GM12878 (cell line): ENCODE data around the gene TRABD. TPM values are rescaled to one million over a fixed set of nuclear protein-coding genes. Genes with fewer than 3 reads are reported as not detected.

Source experiments
- ATAC-seq: fragments of 200-7000 bp; cut with Tn5 transposase; 3 replicates; pipeline ENCODE4 v1.9.1; 2020; ENCODE audit warnings: mild to moderate bottlenecking, moderate library complexity
- BruUV-seq: library from RNA; stranded (reverse); fragments of 400-500 nt; replicated peaks from 2 replicates; lab custom pipeline; 2021; lab: Mats Ljungman, UMichigan
- CTCF ChIA-PET: fragments of 300-600 bp; sonication (Branson Sonifier 250); formaldehyde crosslinking; extraction: SDS; loops from one replicate; lab custom pipeline; 2021; ENCODE audit warnings: inconsistent platforms; lab: Yijun Ruan, JAX
- POLR2A ChIA-PET: fragments of 350-600 bp; formaldehyde crosslinking; extraction: SDS; loops from one replicate; lab custom pipeline; 2021; ENCODE audit warnings: inconsistent platforms; lab: Charles Lee
- RAD21 ChIA-PET: fragments of 300-600 bp; sonication (Branson Sonifier 250); formaldehyde crosslinking; loops from one replicate; lab custom pipeline; 2023; ENCODE audit warnings: antibody characterized with exemption; ENCODE audit not compliant: unreplicated experiment; lab: Charles Lee
- SMC1A ChIA-PET: fragments of 300-600 bp; sonication (Branson Sonifier 250); formaldehyde crosslinking; loops from one replicate; lab custom pipeline; 2023; ENCODE audit not compliant: unreplicated experiment, uncharacterized antibody; lab: Charles Lee
- DNase-seq: peaks from one replicate; pipeline ENCODE4 v3.0.0-alpha.2; 2011; ENCODE audit warnings: low read depth, low spot score
- FAIRE-seq: peaks from 3 replicates; lab custom pipeline; 2011; peaks lifted over from hg19 to GRCh38; lab: Jason Lieb, UNC
- H2AFZ ChIP-seq: 2 replicates; pipeline ENCODE4 v1.6.0; 2011; ENCODE audit warnings: low read depth, low read length, control low read depth; ENCODE audit not compliant: control insufficient read depth
- H3K27ac ChIP-seq: 2 replicates; pipeline ENCODE4 v1.5.1; 2011; ENCODE audit warnings: control low read depth; ENCODE audit not compliant: control insufficient read depth, insufficient read depth
- H3K27me3 ChIP-seq, 2 experiments: replicated peaks in 1 of 2; 2 replicates each; pipeline versions ENCODE4 v1.6.0 to v1.6.1; 2011; ENCODE audit warnings: low read length in 1 of 2; ENCODE audit not compliant: control insufficient read depth in 2 of 2, insufficient read depth in 2 of 2
- H3K36me3 ChIP-seq, 2 experiments: 2 replicates each; pipeline ENCODE4 v1.5.1; 2011; ENCODE audit warnings: low read length in 1 of 2; ENCODE audit not compliant: control insufficient read depth in 2 of 2, insufficient read depth in 2 of 2
- H3K4me1 ChIP-seq: 2 replicates; pipeline ENCODE4 v1.6.1; 2011; ENCODE audit warnings: mild to moderate bottlenecking, low read length, moderate library complexity, mixed read lengths; ENCODE audit not compliant: control insufficient read depth, insufficient read depth
- H3K4me2 ChIP-seq: 2 replicates; pipeline ENCODE4 v1.6.0; 2011; ENCODE audit warnings: control low read depth; ENCODE audit not compliant: control insufficient read depth, insufficient read depth
- H3K4me3 ChIP-seq: fragments of 200-600 bp; sonication (generic); 2 replicates; pipeline ENCODE4 v1.5.1; 2016
- H3K79me2 ChIP-seq: 2 replicates; pipeline ENCODE4 v1.6.0; 2011; ENCODE audit warnings: low read length; ENCODE audit not compliant: control insufficient read depth, insufficient read depth
- H3K9ac ChIP-seq: 2 replicates; pipeline ENCODE4 v1.8.0; 2011; ENCODE audit warnings: low read length, control low read depth, mixed read lengths; ENCODE audit not compliant: control insufficient read depth, insufficient read depth
- H3K9me3 ChIP-seq: replicated peaks from 3 replicates; pipeline ENCODE4 v1.5.1; 2011; ENCODE audit warnings: mild to moderate bottlenecking, low read length; ENCODE audit not compliant: control insufficient read depth, insufficient read depth
- H4K20me1 ChIP-seq: 2 replicates; pipeline ENCODE4 v1.6.0; 2011; ENCODE audit not compliant: control insufficient read depth, insufficient read depth
- BRCA1 ChIP-seq: IDR thresholded peaks from 2 replicates; pipeline ENCODE4 v1.6.1; 2011; ENCODE audit warnings: low read depth, low read length, improper control_type of control experiment
- CBFB ChIP-seq: IDR thresholded peaks from 2 replicates; pipeline ENCODE4 v1.6.1; 2016; ENCODE audit warnings: antibody characterized with exemption, low read depth
- CREB1 ChIP-seq: IDR thresholded peaks from 2 replicates; pipeline ENCODE4 v1.6.1; 2012; ENCODE audit warnings: low read depth, mild to moderate bottlenecking, inconsistent platforms
- HCFC1 ChIP-seq: fragments of 150-350 bp; IDR thresholded peaks from 2 replicates; pipeline ENCODE4 v1.6.1; 2014; ENCODE audit warnings: low read length
- LARP7 ChIP-seq: fragments of 450-650 bp; IDR thresholded peaks from 2 replicates; pipeline ENCODE4 v1.6.1; 2017; ENCODE audit warnings: mild to moderate bottlenecking
- MEF2B ChIP-seq: fragments of 450-650 bp; IDR thresholded peaks from 2 replicates; pipeline ENCODE4 v1.6.1; 2018; ENCODE audit warnings: mild to moderate bottlenecking, moderate library complexity; ENCODE audit not compliant: partially characterized antibody, poor library complexity, severe bottlenecking
- SMARCA5 ChIP-seq: fragments of 450-650 bp; IDR thresholded peaks from 2 replicates; pipeline ENCODE4 v1.6.1; 2017; ENCODE audit warnings: mild to moderate bottlenecking
- SP1 ChIP-seq: IDR thresholded peaks from one replicate; pipeline ENCODE4 v1.6.1; 2011; ENCODE audit warnings: low read depth, low read length
- SRF ChIP-seq, 2 experiments: IDR thresholded peaks; 2 replicates each; pipeline ENCODE4 v1.6.1; 2011; ENCODE audit warnings: low read depth in 2 of 2, low read length in 2 of 2, mild to moderate bottlenecking in 1 of 2, moderate library complexity in 1 of 2
- TCF12 ChIP-seq: IDR thresholded peaks from 2 replicates; pipeline ENCODE4 v1.6.1; 2011; ENCODE audit warnings: low read depth, mild to moderate bottlenecking, low read length
- TCF3 ChIP-seq: IDR thresholded peaks from 2 replicates; pipeline ENCODE4 v1.6.1; 2012; ENCODE audit warnings: low read depth, mild to moderate bottlenecking, low read length, borderline replicate concordance; ENCODE audit not compliant: insufficient read depth
- YY1 ChIP-seq: IDR thresholded peaks from 2 replicates; pipeline ENCODE4 v1.6.1; 2011; ENCODE audit warnings: low read depth, mild to moderate bottlenecking, low read length
- WGBS: methylation state at CpG from one replicate; pipeline ENCODE4 v1.1.6; 2016; ENCODE audit warnings: low lambda C conversion rate; ENCODE audit not compliant: insufficient replicate concordance, insufficient coverage; ENCODE audit errors: missing lambda C conversion rate; 5-methylcytosine and 5-hydroxymethylcytosine counted together
- in situ Hi-C: fragments of 300-500 bp; cut with MboI; formaldehyde crosslinking; loops from 9 replicates; pipeline ENCODE4 v1.14.3; 2018; ENCODE audit warnings: mixed read lengths
- intact Hi-C: fragments of 100-400 bp; cut with micrococcal nuclease; formaldehyde crosslinking; loops from one replicate; pipeline ENCODE4 v1.14.2; 2022; ENCODE audit not compliant: unreplicated experiment
- polyA plus RNA-seq, 11 experiments: library from polyadenylated mRNA; depleted of rRNA in 4 of 11; unstranded in 6 of 11; stranded (reverse) in 5 of 11; fragments of >200 nt; fragmentation: Nextera tagmentation in 4 of 11; fragmentation: Illumina TruSeq in 1 of 11; extraction: Ambion mirVana in 4 of 11; extraction: Trizol in 1 of 11; gene quantifications; 1 replicate in 1 of 11; 2 replicates in 10 of 11; pipeline versions ENCODE4 v1.2.1 to v1.2.3, GENCODE V29; 2011 to 2016; ENCODE audit warnings: inconsistent platforms in 2 of 11, missing spikeins in 2 of 11, low read depth in 1 of 11
- total RNA-seq, 4 experiments: library from RNA; depleted of rRNA in 3 of 4; stranded (reverse); fragments of >200 nt in 3 of 4; fragmentation: Illumina TruSeq in 1 of 4; extraction: Trizol in 1 of 4; gene quantifications; 2 replicates each; pipeline versions ENCODE4 v1.2.1 to v1.2.3, GENCODE V29; 2013 to 2021
- TF ChIP-seq, protein P1 (sequence below), 3 experiments: IDR thresholded peaks in 2 of 3; conservative IDR thresholded peaks in 1 of 3; 2 replicates each; pipeline ENCODE4 v1.5.1; 2011; ENCODE audit warnings: low read depth in 3 of 3, low read length in 3 of 3, mild to moderate bottlenecking in 3 of 3, control low read depth in 2 of 3, moderate library complexity in 2 of 3, inconsistent platforms in 1 of 3, mixed read lengths in 1 of 3; ENCODE audit not compliant: control insufficient read depth in 2 of 3, insufficient read depth in 1 of 3; ENCODE audit errors: extremely low read depth in 1 of 3

The TRABD gene
- total and polyA plus RNA-seq, 10 of the 15 experiments (the other 5 are each of a cell fraction or from before 2014, with no cell fraction given): 0.43 to 116 (median 58.1) TPM

DNA sequence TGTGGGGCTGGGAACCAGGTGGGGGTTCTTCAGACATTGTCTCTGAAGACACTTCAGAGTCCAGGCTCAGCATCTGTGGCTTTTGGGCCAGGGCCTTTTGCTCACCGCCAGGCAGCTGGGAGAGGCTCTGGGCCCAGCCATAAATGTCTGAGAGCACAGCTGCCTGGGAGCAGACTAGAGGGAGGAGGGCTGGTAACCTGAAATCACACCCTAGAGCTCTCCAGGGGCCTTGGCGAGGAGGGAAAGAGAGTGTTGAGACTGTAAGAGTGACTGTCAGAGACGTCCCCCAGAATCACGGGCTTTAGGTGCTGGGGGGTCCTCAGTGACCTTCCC lies 4.1 kb downstream of the TRABD start:
- no peak for DNase-seq
- Histone ChIP-seq H3K9me3 (no peaks in the 10 kb centered on the region), H3K4me2 (peak overlapping the region; percentile 90), H4K20me1 (no peaks in the 10 kb centered on the region), H3K79me2 (peaks cover 76% of the 10 kb centered on the region), H3K9ac (peak overlapping the region; percentile 89), H3K4me1 (peaks cover 68% of the 10 kb centered on the region), H3K4me3 (peak overlapping the region; percentile 64), H3K27ac (peak overlapping the region; percentile 98), H3K36me3 (peaks cover 0 to 20% of the 10 kb centered on the region in 2 experiments; a peak in 3 of 4 replicates), H3K27me3 (no peaks in the 10 kb centered on the region), H2AFZ (no peak overlapping the region)
- 0% methylated on average over 4 of the region's 4 CpGs for WGBS
- ChIA-PET SMC1A (no interaction called here), CTCF (no interaction called here), POLR2A (interaction anchor here (1.1 kb wide), 1 partner anchor 258 kb away, joined by 4 read pairs; no protein-coding TSS in a partner anchor), RAD21 (interaction anchor here (0.6 to 2.0 kb wide), 4 partner anchors 12 to 308 kb away, joined by 3 to 5 read pairs (median 4); no protein-coding TSS in a partner anchor)
- no TSS peak for BruUV-seq
- in situ Hi-C loops (no loop called here), intact Hi-C loops (loop anchor here (5.0 to 10.0 kb wide), 2 partner anchors 228 to 255 kb away; partner anchors contain the start of gene PIM3)
- peak; percentile 5 for ATAC-seq
- FAIRE-seq: no peak
- TF ChIP-seq LARP7 (no peak), SMARCA5 (peak; percentile 46; the same call in 1 of the 2 replicates)

DNA sequence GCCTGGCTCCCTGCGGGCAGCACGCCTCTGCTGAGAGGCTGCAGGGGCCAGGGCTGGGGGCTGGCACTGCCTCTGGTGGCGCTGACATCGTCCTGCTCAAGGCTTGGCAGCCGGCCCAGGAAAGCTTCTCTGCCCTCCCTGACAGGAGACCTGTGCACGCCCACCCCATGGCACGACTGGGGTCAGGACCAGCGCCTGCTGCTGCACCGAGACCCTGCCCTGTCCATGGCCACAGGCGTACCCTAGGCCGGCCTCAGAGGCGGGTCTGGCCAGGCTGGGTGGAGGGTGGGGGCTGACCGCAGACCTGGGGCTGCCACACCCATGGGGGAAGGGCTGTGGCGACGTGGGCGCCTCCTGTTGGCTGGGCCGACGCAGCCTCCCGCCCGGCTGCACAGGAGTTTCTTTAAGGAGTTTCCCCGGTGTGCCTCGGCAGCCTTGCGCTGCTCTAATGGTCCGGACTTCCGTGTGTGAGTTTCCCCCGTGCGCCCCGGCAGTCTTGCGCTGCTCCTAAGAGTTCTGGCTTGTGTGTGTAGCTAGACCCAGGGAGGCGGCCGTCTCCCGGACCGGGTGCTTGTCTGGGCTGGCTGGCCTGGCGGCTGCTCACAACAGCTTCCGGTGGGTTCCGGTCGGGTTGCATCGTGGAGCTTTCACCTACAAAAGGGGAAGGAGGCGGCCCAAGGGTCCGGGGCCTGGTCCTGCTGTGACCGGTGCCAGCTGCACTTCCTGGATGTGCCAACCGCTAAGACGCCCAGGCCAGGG lies 4.6 kb downstream of the TRABD start:
- ChIA-PET SMC1A (no interaction called here), RAD21 (interaction anchor here (0.6 to 2.1 kb wide), 8 partner anchors 11 to 309 kb away, joined by 3 to 5 read pairs (median 4); no protein-coding TSS in a partner anchor), POLR2A (interaction anchor here (0.6 to 2.2 kb wide), 10 partner anchors 10 to 349 kb away, joined by 3 to 6 read pairs (median 3); no protein-coding TSS in a partner anchor), CTCF (interaction anchor here (0.9 to 2.1 kb wide), 4 partner anchors 12 to 60 kb away, joined by 3 to 5 read pairs (median 3); partner anchors contain the start of gene HDAC10)
- Histone ChIP-seq H3K9ac (peak overlapping the region; percentile 89), H2AFZ (no peak overlapping the region; the same call in 1 of the 2 replicates), H3K27me3 (no peaks in the 10 kb centered on the region), H3K4me3 (peak overlapping the region; percentile 64), H3K36me3 (peaks cover 0 to 24% of the 10 kb centered on the region in 2 experiments; a peak in 3 of 4 replicates), H3K4me1 (peaks cover 73% of the 10 kb centered on the region), H3K9me3 (no peaks in the 10 kb centered on the region), H3K4me2 (peak overlapping the region; percentile 90), H4K20me1 (no peaks in the 10 kb centered on the region), H3K79me2 (peaks cover 75% of the 10 kb centered on the region), H3K27ac (peak overlapping the region; percentile 98)
- ATAC-seq (peak; percentile 58), FAIRE-seq (peak; percentile 97), DNase-seq (peak; percentile 76)
- in situ Hi-C loops (no loop called here), intact Hi-C loops (loop anchor here (10.0 kb wide), 1 partner anchor 256 kb away; no protein-coding TSS in a partner anchor)
- WGBS: 0% methylated on average over 40 of the region's 43 CpGs
- no TSS peak for BruUV-seq
- TF ChIP-seq LARP7 (no peak), HCFC1 (no peak; the same call in 1 of the 2 replicates), TCF3 (0 out of 2 replicates have a peak, but pooled peaks have one; percentile 43), SP1 (peak; percentile 77), MEF2B (no peak), YY1 (no peak; the same call in 1 of the 2 replicates), BRCA1 (no peak), CBFB (peak; percentile 90), CREB1 (no peak), SRF (IDR thresholded peaks at IDR 0.05; ENCODE audit: low read depth in 2 of 2, low read length in 2 of 2) (peak; percentile 68 to 83), TCF12 (0 out of 2 replicates have a peak, but pooled peaks have one; percentile 83)
- TF ChIP-seq, protein P1, sequence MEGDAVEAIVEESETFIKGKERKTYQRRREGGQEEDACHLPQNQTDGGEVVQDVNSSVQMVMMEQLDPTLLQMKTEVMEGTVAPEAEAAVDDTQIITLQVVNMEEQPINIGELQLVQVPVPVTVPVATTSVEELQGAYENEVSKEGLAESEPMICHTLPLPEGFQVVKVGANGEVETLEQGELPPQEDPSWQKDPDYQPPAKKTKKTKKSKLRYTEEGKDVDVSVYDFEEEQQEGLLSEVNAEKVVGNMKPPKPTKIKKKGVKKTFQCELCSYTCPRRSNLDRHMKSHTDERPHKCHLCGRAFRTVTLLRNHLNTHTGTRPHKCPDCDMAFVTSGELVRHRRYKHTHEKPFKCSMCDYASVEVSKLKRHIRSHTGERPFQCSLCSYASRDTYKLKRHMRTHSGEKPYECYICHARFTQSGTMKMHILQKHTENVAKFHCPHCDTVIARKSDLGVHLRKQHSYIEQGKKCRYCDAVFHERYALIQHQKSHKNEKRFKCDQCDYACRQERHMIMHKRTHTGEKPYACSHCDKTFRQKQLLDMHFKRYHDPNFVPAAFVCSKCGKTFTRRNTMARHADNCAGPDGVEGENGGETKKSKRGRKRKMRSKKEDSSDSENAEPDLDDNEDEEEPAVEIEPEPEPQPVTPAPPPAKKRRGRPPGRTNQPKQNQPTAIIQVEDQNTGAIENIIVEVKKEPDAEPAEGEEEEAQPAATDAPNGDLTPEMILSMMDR (IDR thresholded peaks at IDR 0.05 in 2 of 3, conservative IDR thresholded peaks at IDR 0.05 in 1 of 3; ENCODE audit: control insufficient read depth in 2 of 3, extremely low read depth in 1 of 3, insufficient read depth in 1 of 3, low read depth in 3 of 3, low read length in 3 of 3): peak in 2 of 3 experiments; percentile 34 to 40; a peak in 3 of 6 replicates
